Renal pelvis (tissue), 4 donors: ENCODE results near the gene ZNF423. TPM values are rescaled to one million over a fixed set of nuclear protein-coding genes. Genes with fewer than 3 reads are reported as not detected.

Experiments used
- DNase-seq: peaks from one replicate; pipeline ENCODE4 v3.0.0-alpha.2; 2013
- polyA plus RNA-seq, 3 donors: library from polyadenylated mRNA; unstranded; fragments of 120-200 nt; gene quantifications; one replicate each; pipeline ENCODE4 v1.2.1, GENCODE V29; 2013; ENCODE audit not compliant: insufficient read length in 3 of 3

ZNF423 gene
- polyA plus RNA-seq, 3 donors: 24.2 to 30.5 (median 28.5) TPM

DNA sequence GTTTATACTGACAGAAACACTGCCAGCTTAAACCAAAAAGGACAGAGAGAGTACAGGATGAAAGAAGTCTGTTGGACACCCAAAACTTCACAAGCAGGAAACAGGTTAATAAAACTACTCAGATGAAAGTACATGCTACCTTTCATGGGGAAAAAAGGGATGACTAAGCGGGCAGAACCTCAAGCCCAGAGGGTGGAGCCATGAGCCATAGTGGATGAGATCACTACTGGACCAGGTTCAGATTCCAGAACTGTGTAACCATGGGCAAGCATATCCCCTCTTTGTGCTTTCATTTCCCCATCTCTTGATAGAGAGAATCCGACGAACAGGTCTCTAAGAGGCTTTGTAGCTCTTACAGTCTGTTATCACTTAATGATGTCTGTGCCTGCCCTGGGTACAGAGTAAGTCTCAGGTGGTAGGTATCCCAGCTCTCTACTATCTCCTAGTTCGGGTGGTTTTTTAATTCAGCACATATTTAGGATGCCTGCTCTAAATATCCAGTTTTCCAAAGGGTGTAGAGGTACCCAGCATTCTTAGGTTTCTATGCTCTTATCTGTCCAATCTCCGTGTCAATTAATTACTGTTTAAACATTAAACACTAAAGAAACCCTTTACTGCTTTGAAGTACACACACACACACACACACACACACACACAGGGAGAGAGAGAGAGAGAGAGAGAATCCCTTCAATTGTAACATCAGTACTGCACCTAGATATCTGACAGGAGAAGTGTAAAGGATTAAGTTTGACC, 206.7 kb downstream of the ZNF423 start:
- no peak for DNase-seq

DNA sequence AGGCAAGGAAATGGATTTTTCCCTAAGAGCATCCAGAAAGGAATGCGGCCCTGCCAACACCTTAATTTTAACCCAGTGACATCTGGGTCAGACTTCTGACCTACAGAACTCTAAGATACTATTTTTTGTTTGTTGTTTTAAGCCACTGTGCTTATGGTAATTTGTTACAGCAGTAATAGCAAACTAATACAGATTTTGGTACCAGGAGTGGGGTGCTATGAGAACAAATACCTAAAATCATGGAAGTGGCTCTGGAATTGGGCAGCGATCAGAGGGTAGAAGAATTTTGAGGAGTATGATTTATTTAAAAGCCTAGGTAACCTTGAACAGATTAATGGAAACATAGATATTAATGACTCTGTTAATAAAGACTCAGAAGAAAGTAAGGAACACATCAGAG, 208.2 kb downstream of the ZNF423 start:
- no peak for DNase-seq

DNA sequence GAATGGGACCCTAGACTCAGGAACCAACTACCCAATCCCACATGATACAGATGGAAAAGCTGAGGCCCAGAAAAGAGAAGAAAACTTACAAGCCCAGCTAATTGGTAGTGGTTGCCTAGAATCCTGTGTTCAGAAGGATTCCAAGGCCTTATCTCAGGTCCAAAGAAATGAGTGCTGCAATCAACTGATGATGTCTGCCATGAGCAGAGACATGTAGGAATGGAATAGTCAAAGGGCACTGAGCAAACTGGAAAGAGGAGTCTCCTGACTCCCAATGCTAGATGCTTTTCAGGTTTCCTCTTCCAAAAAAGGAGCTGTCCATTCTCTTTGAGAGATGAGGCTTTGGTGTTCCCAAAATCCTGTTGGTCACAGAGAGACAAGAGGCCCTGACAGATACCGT, 210.6 kb downstream of the ZNF423 start:
- no peak for DNase-seq

DNA sequence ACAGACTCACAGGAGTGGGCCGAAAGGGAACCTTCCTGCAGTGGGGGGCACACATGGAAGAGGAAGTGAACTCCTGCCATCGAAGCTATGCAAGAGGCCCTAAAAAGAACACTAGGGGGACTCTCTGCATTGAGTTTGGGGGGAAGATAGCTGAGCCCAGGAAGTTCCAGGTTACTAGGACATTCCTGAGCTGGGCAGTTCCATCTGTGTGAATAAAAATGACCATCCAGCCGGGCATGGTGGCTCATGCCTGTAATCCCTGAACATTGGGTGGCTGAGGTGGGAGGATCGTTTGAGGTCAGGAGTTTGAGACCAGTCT, 211.8 kb downstream of the ZNF423 start:
- DNase-seq: no peak

DNA sequence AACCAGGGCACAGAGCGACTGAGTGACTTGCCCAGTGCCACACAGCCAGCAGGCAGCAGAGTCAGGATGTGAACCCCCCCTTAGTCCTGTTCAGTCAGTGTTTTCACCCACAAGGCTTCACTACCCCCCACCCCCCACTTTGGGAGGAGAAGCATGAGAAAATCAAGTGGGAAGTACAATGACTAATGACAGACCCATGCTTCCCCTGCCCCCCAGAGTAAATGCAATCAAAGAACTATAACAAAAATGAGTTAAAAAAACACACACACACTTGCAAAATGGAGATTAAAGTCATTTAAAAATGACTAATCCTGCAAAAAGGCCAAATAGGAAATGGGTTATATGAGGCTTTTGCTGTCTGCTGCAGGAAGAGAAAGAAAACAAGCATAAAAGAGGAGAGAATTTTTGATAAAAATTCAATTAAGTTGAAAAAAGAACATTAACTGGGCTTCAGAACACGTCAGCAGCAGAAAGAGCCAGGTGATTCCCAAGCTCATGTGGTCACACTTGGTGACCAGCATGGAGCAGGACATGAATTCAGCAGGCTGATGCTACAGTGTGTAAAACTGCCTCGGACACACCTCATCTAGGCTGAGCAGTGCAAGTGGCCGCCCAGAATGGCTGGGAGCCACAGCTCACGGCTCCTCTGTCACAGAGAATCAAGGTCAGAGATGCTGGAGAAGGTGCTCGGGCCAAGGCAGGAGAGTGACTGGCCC, 212.3 kb downstream of the ZNF423 start:
- DNase-seq: no peak

DNA sequence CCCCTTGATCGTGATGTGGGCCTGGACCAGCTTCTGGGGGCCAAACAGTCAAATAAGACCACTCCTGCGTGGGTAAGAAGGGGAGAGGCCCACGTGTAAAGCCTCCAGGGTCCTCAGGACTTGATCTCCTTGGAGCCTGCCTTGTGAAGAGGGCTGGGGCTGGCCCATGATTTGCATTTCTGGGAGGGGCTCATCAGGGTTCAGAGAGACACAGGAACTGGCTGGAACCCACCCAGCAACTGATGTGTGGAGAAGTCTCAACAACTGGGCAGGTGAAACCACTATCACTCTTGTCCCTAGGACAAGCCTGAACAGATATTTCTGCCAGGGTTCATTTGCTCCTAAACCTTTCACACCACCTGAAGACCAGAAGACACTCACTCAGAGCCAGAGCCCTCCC, 214.7 kb downstream of the ZNF423 start:
- DNase-seq: no peak

DNA sequence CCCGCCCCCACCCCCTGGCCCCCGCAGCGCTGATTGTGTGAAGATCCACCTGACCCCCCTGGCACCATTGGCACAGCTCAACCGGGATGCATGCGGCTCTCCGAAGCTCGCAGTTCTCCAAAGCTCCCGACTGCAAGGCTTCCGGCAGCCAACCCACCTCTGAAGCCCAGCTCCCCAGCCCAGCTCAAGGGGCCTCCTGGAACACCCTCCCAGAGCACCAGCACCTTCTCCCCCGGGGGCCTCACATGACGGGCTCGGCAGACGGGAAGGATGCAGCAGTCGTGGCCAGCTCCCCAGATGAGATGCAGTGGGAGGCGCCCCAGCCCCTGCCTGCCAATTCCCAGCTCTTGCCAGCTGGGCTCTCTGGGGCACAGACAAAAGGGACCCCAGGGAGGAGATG, 215.3 kb downstream of the ZNF423 start:
- DNase-seq: no peak

DNA sequence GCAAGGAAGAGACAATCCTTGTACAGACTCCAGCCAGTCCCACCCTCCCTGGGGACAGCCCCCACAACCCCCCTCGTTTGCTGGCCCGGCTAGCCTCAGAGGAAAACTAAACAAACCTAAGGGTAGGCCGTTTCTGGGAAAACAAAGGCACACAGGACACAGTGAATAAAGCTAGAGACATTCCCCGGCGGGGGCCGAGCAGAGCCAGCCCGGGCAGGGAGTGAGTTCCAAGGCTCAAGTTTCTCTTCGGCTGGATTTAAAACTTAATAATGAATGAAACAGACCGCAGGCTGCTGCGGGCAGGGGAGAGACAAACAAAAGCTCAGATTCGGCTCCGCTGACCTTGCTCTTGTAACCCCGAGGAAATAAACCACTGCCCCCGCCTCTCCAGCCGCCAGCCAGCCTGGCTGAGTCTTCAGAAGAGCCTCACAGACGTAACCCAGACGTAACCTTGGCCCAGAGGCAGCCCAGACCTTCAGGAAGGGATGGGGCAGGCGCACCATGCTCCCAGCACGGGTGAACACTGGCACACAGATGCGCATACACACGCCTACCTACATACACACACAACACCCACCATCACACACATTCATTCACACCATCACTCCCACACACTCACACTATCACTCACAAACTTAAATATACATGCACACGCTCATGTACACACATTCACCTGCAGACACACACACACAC, 216.0 kb downstream of the ZNF423 start:
- peak; percentile 92 for DNase-seq

DNA sequence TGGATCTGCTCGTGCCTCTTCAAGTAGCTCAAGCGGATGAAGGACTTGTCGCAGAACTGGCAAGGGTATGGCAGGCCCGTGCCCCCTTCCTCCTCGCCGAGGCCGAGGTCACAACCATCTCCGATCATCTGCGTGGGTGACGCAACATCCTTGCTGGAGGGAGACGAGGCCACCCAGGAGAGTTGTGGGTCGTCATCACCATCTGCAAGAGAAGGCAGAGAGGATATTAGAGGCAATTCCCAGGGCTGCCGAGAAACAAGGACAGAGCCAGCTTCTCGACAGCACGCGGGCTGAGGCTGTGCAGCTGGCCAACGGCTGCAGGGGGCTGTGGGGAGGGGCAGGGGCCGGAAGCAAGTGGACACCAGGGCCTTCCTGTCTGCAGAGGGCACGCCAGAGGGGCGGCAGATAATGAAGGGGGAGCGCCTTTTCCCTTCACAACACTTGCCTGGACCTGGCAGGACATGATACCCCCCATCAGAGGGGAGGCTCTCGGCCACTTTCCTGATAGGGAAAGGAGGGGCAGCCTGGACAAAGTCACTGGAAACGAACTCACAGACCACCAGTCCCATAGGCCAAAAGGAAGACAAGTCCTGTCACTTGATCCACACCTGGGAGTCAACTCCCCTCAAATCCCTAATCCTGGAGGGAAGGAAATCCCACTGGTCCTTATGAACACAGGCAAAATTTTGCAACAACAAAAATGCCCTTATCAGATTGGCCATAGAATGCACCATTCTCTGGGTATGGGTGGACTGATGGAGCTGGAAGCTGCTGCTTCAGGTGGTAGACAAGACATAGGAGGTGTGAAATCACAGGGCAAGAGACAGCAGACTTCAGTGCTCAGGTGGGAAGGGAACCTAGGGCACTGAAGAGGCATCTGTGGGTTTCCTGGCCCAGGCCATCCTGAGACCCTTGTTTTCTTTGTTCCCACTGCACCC, 217.0 kb downstream of the ZNF423 start:
- no peak for DNase-seq

DNA sequence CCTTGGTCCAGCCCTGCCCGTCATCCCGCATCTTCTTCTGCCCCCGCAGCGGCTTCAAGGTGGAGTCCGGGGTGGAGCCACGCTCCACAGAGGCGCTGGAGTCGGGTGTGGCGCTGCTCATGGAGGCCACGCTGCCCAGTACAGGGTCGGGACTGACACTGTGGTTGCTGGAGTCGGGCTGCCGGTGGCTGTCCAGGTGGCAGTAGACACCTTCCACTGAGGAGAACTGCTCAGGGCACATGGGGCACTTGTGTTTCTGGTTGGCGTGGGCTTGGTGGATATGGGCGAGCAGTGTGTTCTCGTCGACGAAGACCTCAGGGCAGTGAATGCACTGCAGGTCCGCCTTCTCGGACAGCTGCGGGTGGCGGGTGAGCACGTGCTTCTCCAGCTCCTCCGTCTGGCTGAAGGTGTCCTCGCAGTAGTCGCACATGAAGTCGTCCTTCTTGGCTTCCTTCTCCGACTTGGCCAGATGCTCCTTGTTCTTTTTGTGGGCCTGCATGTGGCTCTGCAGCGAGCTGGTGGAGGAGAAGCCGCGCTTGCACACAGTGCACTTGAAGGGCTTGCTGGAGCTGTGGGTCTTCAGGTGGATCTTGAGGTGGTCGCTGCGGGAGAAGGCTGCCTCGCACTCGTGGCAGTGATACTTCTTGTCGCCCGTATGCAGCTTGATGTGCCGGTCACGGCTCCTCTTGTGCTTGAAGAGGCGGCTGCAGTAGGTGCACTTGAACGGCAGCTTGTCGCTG, 217.8 kb downstream of the ZNF423 start:
- no peak for DNase-seq

DNA sequence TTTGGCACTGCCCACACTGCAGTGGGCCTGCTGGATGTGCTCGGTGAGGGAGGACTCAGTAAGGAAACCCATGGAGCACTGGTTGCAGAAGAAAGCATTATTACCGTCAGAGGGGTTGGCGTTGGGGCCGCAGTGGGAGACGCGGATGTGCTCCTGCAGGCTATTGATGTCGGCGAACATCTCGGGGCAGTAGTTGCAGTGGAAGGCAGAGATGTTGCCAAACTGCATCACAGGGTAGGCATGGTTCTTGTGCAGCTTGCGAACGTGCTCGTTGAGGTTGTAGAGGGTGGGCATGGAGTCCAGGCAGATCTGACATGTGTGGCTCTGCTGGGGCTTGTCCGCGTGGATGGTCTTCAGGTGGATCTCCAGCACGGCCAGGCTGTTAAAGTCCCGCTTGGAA, 218.4 kb downstream of the ZNF423 start:
- DNase-seq: no peak

DNA sequence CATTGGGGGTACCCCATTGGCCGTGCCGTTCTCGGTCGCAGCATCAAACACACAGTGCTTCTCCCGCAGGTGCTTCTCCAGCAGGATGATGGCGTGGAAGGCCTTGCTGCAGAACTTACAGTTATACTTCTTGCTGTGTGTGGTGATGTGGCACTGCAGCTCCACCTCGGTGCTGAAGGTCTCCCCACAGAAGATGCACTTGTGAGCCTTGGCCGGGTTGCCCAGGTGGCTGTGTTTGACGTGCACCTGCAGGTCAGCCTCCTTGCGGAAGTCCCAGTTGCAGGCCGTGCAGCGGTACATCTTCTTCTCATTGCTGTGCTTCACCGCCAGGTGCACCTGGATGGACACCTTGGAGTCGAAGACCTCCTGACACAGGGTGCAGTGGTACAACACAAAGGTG, 219.3 kb downstream of the ZNF423 start:
- no peak for DNase-seq

DNA sequence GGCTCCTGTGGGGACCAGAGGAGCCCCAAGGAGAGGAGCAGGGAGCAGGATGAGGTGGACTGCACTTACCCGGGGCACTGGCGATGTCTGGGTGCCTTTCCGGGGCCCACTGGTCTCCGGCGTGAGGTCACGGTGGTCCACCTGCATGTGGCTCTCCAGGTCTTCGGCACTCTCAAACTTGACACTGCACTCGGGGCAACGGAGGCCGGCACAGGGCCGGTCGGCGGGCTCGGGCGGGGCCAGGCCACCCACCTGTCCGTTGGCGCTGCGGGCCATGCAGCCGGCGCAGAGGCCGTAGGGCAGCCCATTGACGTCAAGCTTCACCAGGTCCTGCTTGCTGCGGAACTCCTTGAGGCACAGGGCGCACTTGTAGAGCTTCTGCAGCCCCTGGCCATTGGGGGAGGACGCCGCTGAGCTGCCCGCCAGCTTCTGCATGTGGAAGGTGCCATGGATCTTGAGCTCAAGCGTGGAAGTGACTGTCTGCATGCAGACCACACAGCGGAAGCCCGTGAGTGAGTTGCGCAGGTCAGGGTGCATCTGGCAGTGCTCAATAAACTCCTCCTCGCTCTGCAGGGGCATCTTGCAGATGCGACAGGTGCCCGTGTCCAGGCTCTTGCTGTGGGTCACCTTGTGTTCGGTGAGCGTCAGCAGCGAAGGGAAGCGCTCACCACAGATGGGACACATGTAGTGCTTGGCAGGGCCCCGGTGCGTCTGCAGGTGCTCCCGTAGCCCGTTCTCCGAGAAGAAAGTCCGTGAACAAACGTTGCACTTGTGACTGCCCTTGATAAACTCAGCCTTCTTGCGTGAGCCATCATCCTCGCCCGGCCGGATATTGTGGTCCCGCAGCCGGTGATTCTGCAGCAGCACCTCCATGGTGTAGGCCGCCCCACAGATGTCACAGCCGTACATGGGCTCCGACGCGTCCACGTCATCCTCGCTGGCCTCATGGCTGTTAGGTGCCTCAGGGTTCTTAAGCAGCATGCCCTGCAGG, 220.0 kb downstream of the ZNF423 start:
- DNase-seq: no peak

DNA sequence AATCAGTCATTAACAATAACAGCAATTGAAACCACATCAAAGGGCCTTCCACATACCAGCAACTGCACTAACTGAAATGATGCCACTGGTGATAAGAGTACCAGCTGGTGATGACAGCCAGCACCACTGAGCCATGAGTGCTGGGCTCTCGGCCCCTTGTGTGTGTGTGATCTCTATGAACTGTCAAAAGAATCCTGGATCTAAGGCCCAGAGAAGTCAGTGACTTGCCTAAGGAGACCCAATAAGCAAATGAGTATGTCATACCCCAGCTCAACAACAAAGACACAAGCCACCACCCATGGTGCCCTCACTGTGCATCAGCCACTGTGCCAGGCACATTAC, 220.9 kb downstream of the ZNF423 start:
- DNase-seq: no peak

DNA sequence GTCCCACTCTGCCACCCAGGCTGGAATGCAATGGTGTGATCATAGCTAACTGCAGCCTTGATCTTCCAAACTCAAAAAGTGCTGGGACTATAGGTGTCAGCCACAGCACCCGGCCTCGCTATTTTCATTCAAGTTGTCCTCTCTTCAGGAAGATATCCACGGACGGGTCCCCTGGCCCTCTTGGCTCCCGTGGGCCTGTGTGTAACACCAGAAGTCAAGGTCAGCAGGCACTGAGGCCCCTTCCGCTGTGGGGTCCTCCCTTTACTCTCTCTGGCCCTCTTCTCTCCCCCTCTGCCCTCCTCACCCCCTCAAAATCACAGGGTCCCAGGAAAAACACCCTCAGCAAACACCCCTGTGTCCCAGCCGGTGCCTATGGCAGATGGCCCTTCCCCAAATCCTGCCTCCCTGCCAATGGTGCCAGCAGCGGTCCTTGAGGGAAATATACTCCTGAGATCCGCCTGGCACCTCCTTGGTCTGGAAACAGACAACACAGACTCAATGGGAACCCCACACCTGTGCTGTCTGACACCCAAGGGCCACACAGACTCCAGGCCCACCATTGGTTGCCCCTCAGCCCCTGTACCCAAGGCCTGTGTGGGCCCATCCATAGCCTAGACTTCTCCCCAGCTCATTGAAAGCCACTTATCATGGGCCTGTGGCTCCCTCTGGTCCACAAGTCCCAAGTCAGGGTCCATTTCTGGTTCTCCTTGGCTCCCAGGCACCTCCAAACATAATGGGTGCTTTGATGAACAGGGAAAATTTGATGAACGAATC, 221.5 kb downstream of the ZNF423 start:
- DNase-seq: no peak

DNA sequence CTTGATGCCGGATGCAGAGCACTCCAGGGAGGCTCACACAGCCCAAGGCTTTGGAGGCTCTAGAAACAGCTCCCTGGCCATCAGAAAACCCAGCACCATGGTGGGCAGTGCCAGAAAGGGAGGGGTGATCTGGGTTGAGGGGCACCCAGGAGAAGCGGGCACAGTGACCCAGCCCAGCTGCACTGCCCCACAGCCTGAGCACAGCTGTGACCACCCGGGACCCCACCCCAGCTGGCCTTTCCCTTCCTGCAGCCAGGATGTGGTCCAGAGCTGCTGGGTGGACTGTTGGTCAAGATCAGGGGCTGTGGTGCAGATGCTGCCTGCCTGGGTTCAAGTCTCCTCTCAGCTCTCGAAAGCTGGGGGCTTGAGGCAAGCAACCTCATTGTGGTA, 223.1 kb downstream of the ZNF423 start:
- DNase-seq: no peak

DNA sequence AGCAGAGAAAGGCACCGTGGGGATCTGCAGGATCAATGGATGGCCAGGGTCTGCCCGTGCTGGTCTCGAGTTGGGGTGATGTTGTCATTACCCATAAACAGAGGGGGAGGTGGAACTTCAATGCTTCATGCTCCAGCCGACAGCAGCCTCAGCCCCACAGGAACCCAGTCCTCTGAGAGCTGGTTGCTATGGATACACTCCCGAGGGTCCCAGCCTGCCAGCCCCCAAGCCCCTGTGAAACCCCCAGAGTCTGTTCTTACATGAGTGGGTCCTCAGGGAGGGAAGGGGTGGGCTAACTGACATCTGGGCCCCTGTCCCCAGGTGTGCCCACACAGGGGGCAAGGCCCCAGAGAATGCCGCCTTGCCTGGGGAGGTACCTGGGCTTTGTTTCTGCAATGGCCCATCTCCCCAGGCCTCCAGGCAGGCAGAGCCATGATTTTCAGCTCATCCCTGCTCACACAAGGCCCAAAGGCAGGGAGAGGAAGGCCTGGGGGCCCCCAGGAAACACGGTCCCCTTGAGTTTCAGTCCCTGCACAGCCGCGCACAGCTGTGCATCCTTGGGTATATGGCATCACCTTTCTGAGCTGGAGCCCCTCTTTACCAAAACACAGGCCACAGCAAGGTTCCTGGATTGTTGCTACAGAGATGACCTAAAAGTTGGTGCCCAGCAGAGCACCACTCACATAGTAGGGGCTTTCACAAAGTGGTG, 223.7 kb downstream of the ZNF423 start:
- no peak for DNase-seq

DNA sequence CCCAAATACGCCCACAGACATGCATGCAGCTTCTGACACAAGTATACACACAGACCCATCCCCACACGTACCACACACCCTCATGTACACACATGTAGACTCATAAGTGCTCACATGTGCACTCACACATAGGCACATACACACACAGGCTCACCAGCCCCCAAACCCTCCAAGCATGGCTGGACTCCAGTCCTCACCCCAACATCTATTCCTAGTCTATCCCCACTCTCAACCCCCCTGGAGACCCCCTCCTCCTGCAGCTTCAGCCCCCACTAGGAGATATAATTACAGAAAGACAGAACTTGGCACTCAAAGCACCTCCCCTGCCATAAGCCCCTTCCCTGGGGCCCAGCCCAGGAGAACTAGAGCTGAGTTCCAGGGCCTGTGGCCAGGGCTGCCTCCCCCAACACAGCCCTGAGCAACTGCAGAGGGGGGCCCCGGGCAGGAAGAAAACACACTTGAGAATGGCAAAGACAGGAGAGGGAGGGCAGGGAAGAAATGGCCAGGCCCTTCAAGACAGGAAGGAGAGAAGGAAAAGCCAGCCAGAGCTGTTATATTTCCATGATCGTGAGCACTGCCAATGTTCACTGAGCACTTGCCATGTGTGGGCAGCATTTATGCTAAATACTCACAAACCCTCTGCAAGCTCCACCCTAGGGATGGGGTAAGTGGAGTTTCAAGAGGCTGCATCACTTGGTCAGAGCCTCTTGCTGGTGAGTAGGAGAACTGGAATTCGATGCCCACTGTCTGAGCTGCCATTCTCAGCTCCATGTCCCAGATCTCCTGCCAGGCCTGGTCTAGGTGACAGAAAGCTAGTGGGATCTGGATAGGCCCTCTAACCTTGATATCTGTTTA, 224.5 kb downstream of the ZNF423 start:
- DNase-seq: no peak
